GM12878 (cell line): ENCODE results near the gene MDFI. TPM values are rescaled to one million over a fixed set of nuclear protein-coding genes. Genes with fewer than 3 reads are reported as not detected.

ENCODE experiments used
- ATAC-seq: fragments of 200-7000 bp; cut with Tn5 transposase; 3 replicates; pipeline ENCODE4 v1.9.1; 2020; ENCODE audit warnings: mild to moderate bottlenecking, moderate library complexity
- BruUV-seq: library from RNA; stranded (reverse); fragments of 400-500 nt; replicated peaks from 2 replicates; lab custom pipeline; 2021; lab: Mats Ljungman, UMichigan
- CTCF ChIA-PET: fragments of 300-600 bp; sonication (Branson Sonifier 250); formaldehyde crosslinking; extraction: SDS; loops from one replicate; lab custom pipeline; 2021; ENCODE audit warnings: inconsistent platforms; lab: Yijun Ruan, JAX
- POLR2A ChIA-PET: fragments of 350-600 bp; formaldehyde crosslinking; extraction: SDS; loops from one replicate; lab custom pipeline; 2021; ENCODE audit warnings: inconsistent platforms; lab: Charles Lee
- RAD21 ChIA-PET: fragments of 300-600 bp; sonication (Branson Sonifier 250); formaldehyde crosslinking; loops from one replicate; lab custom pipeline; 2023; ENCODE audit warnings: antibody characterized with exemption; ENCODE audit not compliant: unreplicated experiment; lab: Charles Lee
- SMC1A ChIA-PET: fragments of 300-600 bp; sonication (Branson Sonifier 250); formaldehyde crosslinking; loops from one replicate; lab custom pipeline; 2023; ENCODE audit not compliant: unreplicated experiment, uncharacterized antibody; lab: Charles Lee
- DNase-seq: peaks from one replicate; pipeline ENCODE4 v3.0.0-alpha.2; 2011; ENCODE audit warnings: low read depth, low spot score
- FAIRE-seq: peaks from 3 replicates; lab custom pipeline; 2011; peaks lifted over from hg19 to GRCh38; lab: Jason Lieb, UNC
- H2AFZ ChIP-seq: 2 replicates; pipeline ENCODE4 v1.6.0; 2011; ENCODE audit warnings: low read depth, low read length, control low read depth; ENCODE audit not compliant: control insufficient read depth
- H3K27ac ChIP-seq: 2 replicates; pipeline ENCODE4 v1.5.1; 2011; ENCODE audit warnings: control low read depth; ENCODE audit not compliant: control insufficient read depth, insufficient read depth
- H3K27me3 ChIP-seq, 2 experiments: replicated peaks in 1 of 2; 2 replicates each; pipeline versions ENCODE4 v1.6.0 to v1.6.1; 2011; ENCODE audit warnings: low read length in 1 of 2; ENCODE audit not compliant: control insufficient read depth in 2 of 2, insufficient read depth in 2 of 2
- H3K36me3 ChIP-seq, 2 experiments: 2 replicates each; pipeline ENCODE4 v1.5.1; 2011; ENCODE audit warnings: low read length in 1 of 2; ENCODE audit not compliant: control insufficient read depth in 2 of 2, insufficient read depth in 2 of 2
- H3K4me1 ChIP-seq: 2 replicates; pipeline ENCODE4 v1.6.1; 2011; ENCODE audit warnings: mild to moderate bottlenecking, low read length, moderate library complexity, mixed read lengths; ENCODE audit not compliant: control insufficient read depth, insufficient read depth
- H3K4me2 ChIP-seq: 2 replicates; pipeline ENCODE4 v1.6.0; 2011; ENCODE audit warnings: control low read depth; ENCODE audit not compliant: control insufficient read depth, insufficient read depth
- H3K4me3 ChIP-seq: fragments of 200-600 bp; sonication (generic); 2 replicates; pipeline ENCODE4 v1.5.1; 2016
- H3K79me2 ChIP-seq: 2 replicates; pipeline ENCODE4 v1.6.0; 2011; ENCODE audit warnings: low read length; ENCODE audit not compliant: control insufficient read depth, insufficient read depth
- H3K9ac ChIP-seq: 2 replicates; pipeline ENCODE4 v1.8.0; 2011; ENCODE audit warnings: low read length, control low read depth, mixed read lengths; ENCODE audit not compliant: control insufficient read depth, insufficient read depth
- H3K9me3 ChIP-seq: replicated peaks from 3 replicates; pipeline ENCODE4 v1.5.1; 2011; ENCODE audit warnings: mild to moderate bottlenecking, low read length; ENCODE audit not compliant: control insufficient read depth, insufficient read depth
- H4K20me1 ChIP-seq: 2 replicates; pipeline ENCODE4 v1.6.0; 2011; ENCODE audit not compliant: control insufficient read depth, insufficient read depth
- ATF2 ChIP-seq: IDR thresholded peaks from 2 replicates; pipeline ENCODE4 v1.6.1; 2012; ENCODE audit warnings: low read length, inconsistent platforms
- ATF7 ChIP-seq: fragments of 450-650 bp; IDR thresholded peaks from 2 replicates; pipeline ENCODE4 v1.6.1; 2016; ENCODE audit warnings: low read depth, mild to moderate bottlenecking
- DPF2 ChIP-seq: fragments of 450-650 bp; IDR thresholded peaks from 2 replicates; pipeline ENCODE4 v1.6.1; 2017; ENCODE audit warnings: mild to moderate bottlenecking
- E4F1 ChIP-seq: fragments of 450-650 bp; IDR thresholded peaks from 2 replicates; pipeline ENCODE4 v1.6.1; 2018; ENCODE audit warnings: borderline replicate concordance, mild to moderate bottlenecking; ENCODE audit not compliant: partially characterized antibody
- IRF4 ChIP-seq: IDR thresholded peaks from 2 replicates; pipeline ENCODE4 v1.6.1; 2011; ENCODE audit warnings: low read depth, low read length
- KAT2A ChIP-seq: conservative IDR thresholded peaks from 2 replicates; pipeline ENCODE4 v1.6.1; 2011; ENCODE audit warnings: low read depth, low read length; ENCODE audit not compliant: control insufficient read depth
- NFYA ChIP-seq: IDR thresholded peaks from 2 replicates; pipeline ENCODE4 v1.6.1; 2011; ENCODE audit warnings: low read depth, mild to moderate bottlenecking, low read length, improper control_type of control experiment, borderline replicate concordance
- PAX8 ChIP-seq: fragments of 450-650 bp; IDR thresholded peaks from 2 replicates; pipeline ENCODE4 v1.6.1; 2017; ENCODE audit warnings: mild to moderate bottlenecking, moderate library complexity
- RCOR1 ChIP-seq: conservative IDR thresholded peaks from 2 replicates; pipeline ENCODE4 v1.6.1; 2012; ENCODE audit warnings: low read depth, low read length, improper control_type of control experiment
- SMAD1 ChIP-seq: fragments of 450-650 bp; IDR thresholded peaks from 2 replicates; pipeline ENCODE4 v1.6.1; 2018; ENCODE audit warnings: mild to moderate bottlenecking, low read depth; ENCODE audit not compliant: partially characterized antibody
- SREBF2 ChIP-seq: IDR thresholded peaks from 2 replicates; pipeline ENCODE4 v1.6.1; 2012; ENCODE audit warnings: mild to moderate bottlenecking, low read length
- TCF7 ChIP-seq: IDR thresholded peaks from 2 replicates; pipeline ENCODE4 v1.6.1; 2014; ENCODE audit warnings: antibody characterized with exemption, borderline replicate concordance
- ZBTB4 ChIP-seq: fragments of 450-650 bp; formaldehyde crosslinking; IDR thresholded peaks from 2 replicates; pipeline ENCODE4 v1.4.0; 2022; ENCODE audit warnings: mild to moderate bottlenecking, moderate library complexity
- WGBS: methylation state at CpG from one replicate; pipeline ENCODE4 v1.1.6; 2016; ENCODE audit warnings: low lambda C conversion rate; ENCODE audit not compliant: insufficient replicate concordance, insufficient coverage; ENCODE audit errors: missing lambda C conversion rate; 5-methylcytosine and 5-hydroxymethylcytosine counted together
- in situ Hi-C: fragments of 300-500 bp; cut with MboI; formaldehyde crosslinking; loops from 9 replicates; pipeline ENCODE4 v1.14.3; 2018; ENCODE audit warnings: mixed read lengths
- intact Hi-C: fragments of 100-400 bp; cut with micrococcal nuclease; formaldehyde crosslinking; loops from one replicate; pipeline ENCODE4 v1.14.2; 2022; ENCODE audit not compliant: unreplicated experiment
- polyA plus RNA-seq, 11 experiments: library from polyadenylated mRNA; depleted of rRNA in 4 of 11; unstranded in 6 of 11; stranded (reverse) in 5 of 11; fragments of >200 nt; fragmentation: Nextera tagmentation in 4 of 11; fragmentation: Illumina TruSeq in 1 of 11; extraction: Ambion mirVana in 4 of 11; extraction: Trizol in 1 of 11; gene quantifications; 1 replicate in 1 of 11; 2 replicates in 10 of 11; pipeline versions ENCODE4 v1.2.1 to v1.2.3, GENCODE V29; 2011 to 2016; ENCODE audit warnings: inconsistent platforms in 2 of 11, missing spikeins in 2 of 11, low read depth in 1 of 11
- total RNA-seq, 4 experiments: library from RNA; depleted of rRNA in 3 of 4; stranded (reverse); fragments of >200 nt in 3 of 4; fragmentation: Illumina TruSeq in 1 of 4; extraction: Trizol in 1 of 4; gene quantifications; 2 replicates each; pipeline versions ENCODE4 v1.2.1 to v1.2.3, GENCODE V29; 2013 to 2021
- TF ChIP-seq, protein P1 (sequence below): IDR thresholded peaks from 2 replicates; pipeline ENCODE4 v1.6.1; 2011; ENCODE audit warnings: borderline replicate concordance, low read depth, mild to moderate bottlenecking, moderate library complexity, mixed read lengths, low read length; ENCODE audit not compliant: insufficient read depth; ENCODE audit errors: extremely low read length
- TF ChIP-seq, protein P2 (sequence below), 3 experiments: IDR thresholded peaks in 2 of 3; conservative IDR thresholded peaks in 1 of 3; 2 replicates each; pipeline ENCODE4 v1.5.1; 2011; ENCODE audit warnings: low read depth in 3 of 3, low read length in 3 of 3, mild to moderate bottlenecking in 3 of 3, control low read depth in 2 of 3, moderate library complexity in 2 of 3, inconsistent platforms in 1 of 3, mixed read lengths in 1 of 3; ENCODE audit not compliant: control insufficient read depth in 2 of 3, insufficient read depth in 1 of 3; ENCODE audit errors: extremely low read depth in 1 of 3

MDFI gene
- total and polyA plus RNA-seq, 10 of the 15 experiments (the other 5 are each of a cell fraction or from before 2014, with no cell fraction given) = not detected

- H2AFZ ChIP-seq = no peak overlapping the region
- H4K20me1 ChIP-seq = 0 out of 2 replicates have a peak, but pooled peaks cover 3% of the 10 kb centered on the region
- CTCF ChIA-PET = no interaction called here
- H3K79me2 ChIP-seq = no peaks in the 10 kb centered on the region
- 40% methylated on average over 6 of the region's 6 CpGs for WGBS
- TF ChIP-seq NFYA (no peak), KAT2A (no peak), TCF7 (no peak), RCOR1 (no peak), ATF2 (no peak), E4F1 (no peak), SMAD1 (no peak), DPF2 (no peak), SREBF2 (no peak), ZBTB4 (CRISPR knock-in tag) (no peak), ATF7 (no peak), IRF4 (no peak), PAX8 (no peak)
- TF ChIP-seq, protein P1, sequence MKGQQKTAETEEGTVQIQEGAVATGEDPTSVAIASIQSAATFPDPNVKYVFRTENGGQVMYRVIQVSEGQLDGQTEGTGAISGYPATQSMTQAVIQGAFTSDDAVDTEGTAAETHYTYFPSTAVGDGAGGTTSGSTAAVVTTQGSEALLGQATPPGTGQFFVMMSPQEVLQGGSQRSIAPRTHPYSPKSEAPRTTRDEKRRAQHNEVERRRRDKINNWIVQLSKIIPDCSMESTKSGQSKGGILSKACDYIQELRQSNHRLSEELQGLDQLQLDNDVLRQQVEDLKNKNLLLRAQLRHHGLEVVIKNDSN = no peak
- TF ChIP-seq, protein P2, sequence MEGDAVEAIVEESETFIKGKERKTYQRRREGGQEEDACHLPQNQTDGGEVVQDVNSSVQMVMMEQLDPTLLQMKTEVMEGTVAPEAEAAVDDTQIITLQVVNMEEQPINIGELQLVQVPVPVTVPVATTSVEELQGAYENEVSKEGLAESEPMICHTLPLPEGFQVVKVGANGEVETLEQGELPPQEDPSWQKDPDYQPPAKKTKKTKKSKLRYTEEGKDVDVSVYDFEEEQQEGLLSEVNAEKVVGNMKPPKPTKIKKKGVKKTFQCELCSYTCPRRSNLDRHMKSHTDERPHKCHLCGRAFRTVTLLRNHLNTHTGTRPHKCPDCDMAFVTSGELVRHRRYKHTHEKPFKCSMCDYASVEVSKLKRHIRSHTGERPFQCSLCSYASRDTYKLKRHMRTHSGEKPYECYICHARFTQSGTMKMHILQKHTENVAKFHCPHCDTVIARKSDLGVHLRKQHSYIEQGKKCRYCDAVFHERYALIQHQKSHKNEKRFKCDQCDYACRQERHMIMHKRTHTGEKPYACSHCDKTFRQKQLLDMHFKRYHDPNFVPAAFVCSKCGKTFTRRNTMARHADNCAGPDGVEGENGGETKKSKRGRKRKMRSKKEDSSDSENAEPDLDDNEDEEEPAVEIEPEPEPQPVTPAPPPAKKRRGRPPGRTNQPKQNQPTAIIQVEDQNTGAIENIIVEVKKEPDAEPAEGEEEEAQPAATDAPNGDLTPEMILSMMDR (IDR thresholded peaks at IDR 0.05 in 2 of 3, conservative IDR thresholded peaks at IDR 0.05 in 1 of 3; ENCODE audit: control insufficient read depth in 2 of 3, extremely low read depth in 1 of 3, insufficient read depth in 1 of 3, low read depth in 3 of 3, low read length in 3 of 3) = no peak
- in situ Hi-C loops (no loop called here), intact Hi-C loops (no loop called here)
- DNase-seq = no peak
- RAD21 ChIA-PET = no interaction called here
- no peak overlapping the region for H3K4me2 ChIP-seq
- no peaks in the 10 kb centered on the region for H3K27me3 ChIP-seq
- no peaks in the 10 kb centered on the region for H3K36me3 ChIP-seq
- no peak for ATAC-seq
- no peaks in the 10 kb centered on the region for H3K4me1 ChIP-seq
- SMC1A ChIA-PET = no interaction called here
- no peak overlapping the region for H3K4me3 ChIP-seq
- H3K9me3 ChIP-seq = no peaks in the 10 kb centered on the region
- POLR2A ChIA-PET = no interaction called here
- no peak overlapping the region for H3K27ac ChIP-seq
- FAIRE-seq = no peak
- no TSS peak for BruUV-seq
- no peak overlapping the region for H3K9ac ChIP-seq
Measured at GRCh38 chr6:41675992-41676391, 37.7 kb downstream of the MDFI start.
